Uterus (tissue), 2 donors: Measurements from ENCODE around the gene RAP1GDS1.

Experiments
- POLR2A ChIP-seq, 2 donors: fragments of 450-650 bp; IDR thresholded peaks; one replicate each; pipeline ENCODE4 v1.6.1; 2016; ENCODE audit warnings: antibody characterized with exemption in 2 of 2, mild to moderate bottlenecking in 1 of 2, moderate library complexity in 1 of 2
- TF ChIP-seq, protein P1 (sequence below), 4 experiments: fragments of 200-600 bp in 2 of 4; fragments of 450-650 bp in 2 of 4; sonication (generic) in 2 of 4; IDR thresholded peaks; one replicate each; pipeline ENCODE4 v1.5.1; 2016 to 2019; ENCODE audit warnings: antibody characterized with exemption in 4 of 4, mild to moderate bottlenecking in 2 of 4, moderate library complexity in 1 of 4

DNA sequence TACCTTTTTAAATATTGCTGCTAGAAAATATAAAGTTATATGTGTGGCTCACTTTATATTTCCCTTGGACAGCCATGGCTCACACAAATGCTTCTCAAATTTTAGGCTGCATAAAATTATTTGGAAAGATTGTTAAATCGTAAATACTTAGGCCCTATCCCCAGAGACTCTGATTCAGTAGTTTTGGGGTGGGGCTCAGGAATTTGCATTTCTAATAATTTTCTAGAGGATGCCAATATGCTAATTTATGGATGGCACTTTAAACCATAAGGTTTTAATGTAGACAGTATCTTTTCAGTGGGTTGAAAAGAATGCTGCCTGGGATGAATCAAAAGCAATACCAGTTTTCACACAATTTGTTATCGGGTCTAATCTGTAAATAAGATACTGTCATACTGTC is 49.7 kb downstream of the RAP1GDS1 start:
- TF ChIP-seq POLR2A (IDR thresholded peaks at IDR 0.05), result no peak
- TF ChIP-seq, protein P1, sequence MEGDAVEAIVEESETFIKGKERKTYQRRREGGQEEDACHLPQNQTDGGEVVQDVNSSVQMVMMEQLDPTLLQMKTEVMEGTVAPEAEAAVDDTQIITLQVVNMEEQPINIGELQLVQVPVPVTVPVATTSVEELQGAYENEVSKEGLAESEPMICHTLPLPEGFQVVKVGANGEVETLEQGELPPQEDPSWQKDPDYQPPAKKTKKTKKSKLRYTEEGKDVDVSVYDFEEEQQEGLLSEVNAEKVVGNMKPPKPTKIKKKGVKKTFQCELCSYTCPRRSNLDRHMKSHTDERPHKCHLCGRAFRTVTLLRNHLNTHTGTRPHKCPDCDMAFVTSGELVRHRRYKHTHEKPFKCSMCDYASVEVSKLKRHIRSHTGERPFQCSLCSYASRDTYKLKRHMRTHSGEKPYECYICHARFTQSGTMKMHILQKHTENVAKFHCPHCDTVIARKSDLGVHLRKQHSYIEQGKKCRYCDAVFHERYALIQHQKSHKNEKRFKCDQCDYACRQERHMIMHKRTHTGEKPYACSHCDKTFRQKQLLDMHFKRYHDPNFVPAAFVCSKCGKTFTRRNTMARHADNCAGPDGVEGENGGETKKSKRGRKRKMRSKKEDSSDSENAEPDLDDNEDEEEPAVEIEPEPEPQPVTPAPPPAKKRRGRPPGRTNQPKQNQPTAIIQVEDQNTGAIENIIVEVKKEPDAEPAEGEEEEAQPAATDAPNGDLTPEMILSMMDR (IDR thresholded peaks at IDR 0.05), result no peak
